Stimulated activated CD8-positive, alpha-beta memory T cell treated with anti-CD3 and anti-CD28 coated beads, Interleukin-4, amount 100 ng/mL, for 1 hour (primary cell): Measurements from ENCODE around the gene NELFB.

Experiments used
- DNase-seq, 2 donors: peaks; one replicate each; pipeline ENCODE4 v3.0.0-alpha.2; 2020; ENCODE audit warnings: low read depth in 2 of 2, low spot score in 1 of 2

The NELFB gene

DNA sequence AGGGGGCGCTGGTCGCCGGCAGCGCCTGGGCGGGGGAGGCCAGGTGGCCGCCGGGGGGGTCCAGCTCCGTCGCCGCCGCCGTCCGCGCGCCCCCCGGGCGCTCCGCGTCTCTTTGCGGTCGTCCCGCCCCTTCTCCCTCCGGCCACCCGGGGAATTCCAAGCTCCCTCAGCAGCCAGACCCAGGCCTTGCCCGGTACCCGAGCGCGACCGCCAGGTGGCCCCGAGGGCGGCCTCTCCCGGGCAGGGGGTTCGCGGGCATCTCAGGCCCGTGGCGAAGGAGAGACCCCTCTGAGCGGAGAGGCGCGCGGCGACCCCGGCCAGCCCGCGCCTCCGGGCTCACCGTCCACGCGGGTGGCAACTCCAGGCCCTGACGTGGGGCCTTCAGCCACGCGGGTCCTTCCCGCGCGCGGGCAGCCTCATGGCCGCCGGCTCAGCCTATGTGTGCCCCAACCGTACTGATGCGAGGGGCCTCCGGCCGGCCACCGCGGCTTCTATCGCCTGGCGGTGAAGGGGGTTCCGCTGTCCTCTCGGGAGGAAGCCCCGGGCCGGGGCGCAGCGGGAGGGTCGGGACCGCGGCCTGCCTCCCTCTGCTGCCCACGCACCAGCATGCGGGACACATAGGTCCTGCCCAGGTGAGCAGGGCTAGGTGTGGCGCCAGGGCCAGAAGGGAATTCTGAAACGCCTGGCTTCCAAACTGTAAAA is 47.5 kb downstream of the NELFB start:
- no peak for DNase-seq

GRCh38 chr9:137303151-137303892 is 48.2 kb downstream of the NELFB start:
- DNase-seq, result no peak

- no peak for DNase-seq
These were observed 48.8 kb downstream of the NELFB start for GRCh38 chr9:137303893-137304382.

DNA sequence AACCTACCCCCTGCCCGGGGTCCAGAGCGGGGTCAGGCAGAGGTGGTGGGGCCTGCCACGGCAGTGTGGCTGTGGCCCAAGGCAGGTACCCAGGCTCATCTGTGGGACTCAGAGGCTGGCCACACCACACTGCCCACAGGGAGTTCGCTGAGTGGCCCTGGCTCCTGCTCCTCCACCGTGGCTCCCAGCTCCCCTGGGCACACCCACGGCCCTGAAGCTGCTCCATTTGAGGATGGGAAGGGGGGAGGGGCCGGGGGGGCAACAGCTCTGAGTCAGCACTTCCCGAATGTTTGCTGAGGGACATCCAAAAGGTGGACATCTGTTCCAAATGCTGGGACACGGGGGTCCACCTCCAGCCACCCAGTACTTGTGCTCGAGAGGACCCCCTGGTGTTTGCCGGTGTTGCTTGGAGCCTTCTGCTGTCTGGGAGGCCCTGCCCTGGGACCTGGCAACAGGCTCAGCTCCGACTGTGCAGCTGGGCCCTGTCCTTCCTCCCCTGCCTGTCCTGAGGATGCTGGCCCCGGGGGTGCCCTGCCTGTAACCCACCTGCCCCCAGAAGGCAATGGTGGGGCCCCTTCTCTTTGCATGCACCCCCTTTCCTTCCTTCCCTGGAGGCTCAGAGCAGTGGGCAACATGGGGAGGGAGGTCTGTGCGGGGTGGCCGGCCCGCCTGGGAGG is 49.4 kb downstream of the NELFB start:
- no peak for DNase-seq

DNA sequence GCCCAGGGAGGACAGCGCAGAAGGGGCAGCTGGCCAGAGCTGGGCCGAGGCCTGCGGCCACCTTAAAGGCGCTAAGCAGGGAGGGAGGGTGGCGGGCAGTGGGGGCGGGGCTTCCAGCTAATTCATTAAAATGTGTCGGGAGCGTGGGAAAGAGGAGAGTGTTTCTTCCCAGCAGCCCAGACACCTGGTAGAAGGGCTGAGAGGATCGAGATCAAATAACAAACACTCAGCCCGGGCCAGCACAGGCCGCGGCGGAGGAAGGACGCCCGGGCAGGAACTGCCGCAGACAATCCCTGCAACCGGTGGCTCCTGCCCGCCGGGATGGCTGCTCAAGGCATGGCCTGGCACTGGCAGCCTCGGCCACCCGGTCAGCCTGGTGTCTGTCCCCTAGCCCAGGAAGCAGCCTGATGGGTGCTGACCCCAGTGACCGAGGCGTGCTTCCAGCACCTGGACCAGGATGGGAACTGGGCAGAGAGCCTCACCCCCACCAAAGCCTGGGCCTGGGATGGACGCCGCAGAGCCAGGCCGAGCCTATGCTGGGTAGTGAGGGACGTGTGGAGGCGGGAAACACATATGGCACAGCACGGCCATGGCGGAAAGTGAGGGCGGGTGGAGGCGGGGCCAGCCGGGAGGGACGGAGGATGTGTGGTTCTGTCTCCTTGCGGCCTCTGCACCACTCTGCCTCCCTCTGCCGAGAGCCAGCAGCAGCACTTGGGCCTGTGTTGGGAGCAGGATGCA is 50.1 kb downstream of the NELFB start:
- DNase-seq, result no peak

DNA sequence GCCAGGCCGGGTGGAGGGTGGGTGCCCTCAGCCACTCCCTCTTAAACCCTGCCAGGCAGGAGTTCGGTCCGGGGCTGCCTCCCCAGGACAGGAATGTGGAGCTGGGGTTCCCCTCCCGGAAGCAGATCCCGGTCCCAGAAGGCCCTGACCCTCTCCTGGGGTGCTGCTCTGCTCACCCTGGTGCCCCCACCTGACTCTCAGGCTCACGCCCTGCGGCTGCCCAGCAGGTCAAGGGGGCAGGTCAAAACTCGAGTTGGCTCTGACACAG is 50.6 kb downstream of the NELFB start:
- no peak for DNase-seq

DNA sequence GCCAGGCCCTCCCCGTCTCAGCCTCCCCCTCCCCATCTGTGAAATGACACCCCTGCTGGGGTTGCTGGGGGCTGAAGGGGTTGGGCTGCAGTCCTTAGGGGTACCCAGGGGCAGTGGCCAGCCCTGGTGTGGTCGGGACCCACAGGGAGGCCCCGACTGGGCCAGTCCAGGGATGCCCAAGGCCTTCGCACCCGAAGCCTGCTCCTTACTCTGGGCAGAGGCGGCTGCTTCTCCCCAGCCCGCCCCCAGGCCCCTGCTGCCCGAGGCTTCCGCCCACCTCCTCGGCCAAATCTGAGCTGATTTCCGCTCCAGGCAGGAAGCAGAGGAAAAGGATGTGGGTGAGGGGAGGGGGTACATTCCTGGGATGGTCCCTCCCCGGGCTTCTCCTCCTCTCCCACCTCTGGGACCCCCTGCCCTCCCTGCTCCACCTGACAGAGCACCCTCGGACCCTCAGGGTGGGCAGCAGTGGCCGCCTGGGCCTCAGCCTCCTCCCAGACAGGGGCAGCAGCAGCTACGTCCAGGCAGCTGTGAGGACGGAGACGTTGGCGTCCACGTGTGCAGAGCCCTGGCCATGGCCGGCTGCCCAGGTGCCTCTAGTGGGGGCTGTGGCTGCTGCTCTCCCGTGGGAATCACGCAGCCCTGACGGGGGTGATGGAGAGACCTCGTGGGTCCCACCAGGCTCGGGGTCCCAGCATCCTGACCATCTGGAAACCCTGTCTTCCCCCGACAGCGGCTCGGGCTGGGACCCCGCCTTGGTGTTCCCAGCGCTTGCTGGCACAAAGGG is 51.1 kb downstream of the NELFB start:
- DNase-seq, result no peak

DNA sequence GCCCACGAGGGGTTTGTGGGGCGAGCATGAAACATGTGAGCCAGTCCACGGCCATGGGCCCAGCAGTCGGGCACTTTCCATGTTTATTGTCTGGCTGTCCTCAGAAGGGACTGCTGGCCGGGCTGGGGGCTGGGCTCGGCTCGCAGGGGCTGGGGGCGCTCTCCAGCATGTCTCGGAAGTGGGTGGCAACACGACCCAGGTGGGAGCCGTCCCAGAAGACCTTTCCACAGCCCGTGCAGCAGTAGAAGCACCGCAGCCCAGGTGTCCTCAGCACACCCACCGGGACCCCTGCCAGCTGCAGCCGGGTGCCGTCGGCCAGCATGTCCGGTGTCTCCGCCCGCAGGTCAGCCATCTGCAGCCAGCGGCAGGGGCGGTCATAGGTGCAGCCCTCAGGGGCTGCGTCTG is 51.7 kb downstream of the NELFB start:
- no peak for DNase-seq

- no peak for DNase-seq
These were observed 52.3 kb downstream of the NELFB start for GRCh38 chr9:137307255-137308056.

- no peak for DNase-seq
These were observed 53.0 kb downstream of the NELFB start for GRCh38 chr9:137308057-137308619.

DNA sequence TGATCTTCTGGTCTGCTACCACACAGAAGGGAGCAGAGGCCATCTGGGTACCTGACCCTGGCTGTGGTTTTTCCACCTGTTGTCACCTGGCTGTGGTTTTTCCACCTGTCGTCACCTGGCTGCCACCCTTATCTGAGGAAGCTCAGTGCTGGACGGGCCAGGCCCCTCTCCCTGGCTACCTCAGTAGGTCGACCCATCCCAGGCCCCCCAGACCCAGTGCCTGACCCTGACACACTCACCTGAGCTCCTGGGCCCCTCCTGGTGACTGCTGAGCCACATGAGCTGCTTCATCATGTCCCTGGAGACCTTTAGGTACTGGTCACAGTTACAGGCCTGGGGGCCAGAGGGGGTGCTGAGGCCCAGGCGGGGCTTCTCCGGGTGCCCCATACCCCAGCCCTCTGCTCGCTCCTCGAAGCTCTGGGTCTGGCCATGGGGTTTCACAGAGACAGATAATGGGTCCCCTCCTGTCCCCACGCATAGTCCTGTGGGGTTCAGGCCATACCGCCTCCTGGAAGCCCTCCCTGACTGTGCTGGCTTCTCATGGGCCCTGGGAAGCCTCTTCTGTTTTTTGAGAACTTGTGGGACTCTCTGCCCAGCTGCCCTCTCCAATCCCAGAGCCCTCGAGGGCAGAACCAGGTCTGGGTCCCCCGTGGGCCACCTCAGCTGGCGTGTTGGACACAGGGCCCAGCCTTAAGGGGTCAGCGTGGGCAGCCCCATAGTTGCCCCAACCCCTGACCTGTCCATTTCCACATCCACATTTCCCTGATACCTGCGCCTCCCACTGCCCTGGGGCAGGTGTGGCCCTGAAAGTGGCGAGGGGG is 54.5 kb downstream of the NELFB start:
- DNase-seq, result no peak

DNA sequence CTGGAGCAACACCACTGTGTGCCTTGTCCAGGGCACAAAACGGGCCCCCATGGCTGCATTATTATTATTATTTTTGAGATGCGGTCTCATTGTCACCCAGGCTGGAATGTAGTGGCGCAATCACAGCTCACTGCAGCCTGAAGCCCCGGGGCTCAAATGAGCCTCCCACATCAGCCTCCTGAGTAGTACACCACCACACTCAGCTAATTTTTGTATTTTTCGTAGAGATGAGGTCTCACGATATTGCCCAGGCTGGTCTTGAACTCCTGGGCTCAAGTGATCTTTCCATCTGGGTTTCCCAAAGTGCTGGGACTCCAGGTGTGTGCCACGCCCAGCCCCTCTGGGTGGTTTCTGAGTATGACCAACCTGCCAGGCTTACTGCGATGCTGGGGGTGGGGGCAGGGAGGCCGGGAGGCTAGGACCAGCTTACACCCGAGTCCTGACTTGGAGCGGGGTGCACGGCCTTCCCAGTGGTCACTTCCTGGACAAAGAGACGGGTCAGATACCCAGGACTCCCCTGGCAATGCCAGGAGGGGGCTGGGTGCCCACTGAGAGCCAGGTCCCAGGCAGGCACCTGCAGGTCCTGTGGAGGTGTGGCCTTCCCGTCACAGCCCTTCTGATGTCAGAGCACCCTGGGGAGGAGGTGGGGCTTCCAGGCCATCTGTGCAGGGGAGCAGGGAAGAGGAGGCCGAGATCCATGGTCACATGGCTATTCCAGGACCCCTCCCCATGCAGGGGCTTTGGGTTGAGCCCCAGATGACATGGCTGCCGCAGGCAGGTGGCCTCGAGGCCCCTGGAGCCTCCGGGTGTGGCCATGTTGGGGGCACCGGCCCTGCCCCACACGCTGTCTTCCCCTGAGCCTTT is 55.3 kb downstream of the NELFB start:
- DNase-seq, result no peak

DNA sequence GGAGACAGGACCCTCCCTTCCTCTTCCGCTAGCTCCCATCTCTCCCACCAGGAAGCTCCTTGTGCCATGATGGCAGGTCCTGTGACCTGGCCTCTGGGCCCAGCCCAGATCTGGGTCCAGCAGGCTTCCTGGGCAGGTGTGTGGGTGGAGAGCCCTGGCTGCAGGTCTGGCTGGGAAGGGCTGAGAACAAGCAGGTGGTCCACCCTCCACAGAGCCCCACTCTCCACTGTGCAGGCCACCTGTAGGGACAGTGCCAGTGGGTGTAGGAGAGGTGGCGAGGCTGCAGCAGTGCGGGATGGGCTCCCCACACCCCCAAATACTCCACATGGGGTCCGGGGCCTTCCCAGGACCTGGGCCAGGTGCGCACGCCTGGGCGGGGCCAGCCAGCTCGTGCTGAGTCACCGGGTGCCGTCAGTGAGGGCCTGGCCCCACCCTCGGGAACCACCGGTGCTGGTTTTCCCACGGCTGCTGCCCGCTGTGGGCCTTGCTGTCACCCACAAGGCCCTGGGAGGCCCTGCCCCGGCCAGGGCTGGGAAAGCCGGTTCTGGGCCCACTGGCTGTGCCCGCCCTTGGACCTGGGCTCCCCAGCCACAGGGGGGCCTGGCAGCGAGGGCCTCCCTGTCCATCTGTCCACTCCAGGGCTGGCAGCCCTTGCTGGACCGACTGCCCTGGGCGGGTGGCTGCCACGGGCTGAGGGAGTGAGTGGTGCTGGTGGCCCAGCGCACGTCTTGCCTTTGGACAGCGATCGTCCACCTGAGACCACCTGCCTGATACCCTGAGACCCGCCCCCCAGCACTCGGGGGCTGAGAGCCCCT is 56.3 kb downstream of the NELFB start:
- no peak for DNase-seq

DNA sequence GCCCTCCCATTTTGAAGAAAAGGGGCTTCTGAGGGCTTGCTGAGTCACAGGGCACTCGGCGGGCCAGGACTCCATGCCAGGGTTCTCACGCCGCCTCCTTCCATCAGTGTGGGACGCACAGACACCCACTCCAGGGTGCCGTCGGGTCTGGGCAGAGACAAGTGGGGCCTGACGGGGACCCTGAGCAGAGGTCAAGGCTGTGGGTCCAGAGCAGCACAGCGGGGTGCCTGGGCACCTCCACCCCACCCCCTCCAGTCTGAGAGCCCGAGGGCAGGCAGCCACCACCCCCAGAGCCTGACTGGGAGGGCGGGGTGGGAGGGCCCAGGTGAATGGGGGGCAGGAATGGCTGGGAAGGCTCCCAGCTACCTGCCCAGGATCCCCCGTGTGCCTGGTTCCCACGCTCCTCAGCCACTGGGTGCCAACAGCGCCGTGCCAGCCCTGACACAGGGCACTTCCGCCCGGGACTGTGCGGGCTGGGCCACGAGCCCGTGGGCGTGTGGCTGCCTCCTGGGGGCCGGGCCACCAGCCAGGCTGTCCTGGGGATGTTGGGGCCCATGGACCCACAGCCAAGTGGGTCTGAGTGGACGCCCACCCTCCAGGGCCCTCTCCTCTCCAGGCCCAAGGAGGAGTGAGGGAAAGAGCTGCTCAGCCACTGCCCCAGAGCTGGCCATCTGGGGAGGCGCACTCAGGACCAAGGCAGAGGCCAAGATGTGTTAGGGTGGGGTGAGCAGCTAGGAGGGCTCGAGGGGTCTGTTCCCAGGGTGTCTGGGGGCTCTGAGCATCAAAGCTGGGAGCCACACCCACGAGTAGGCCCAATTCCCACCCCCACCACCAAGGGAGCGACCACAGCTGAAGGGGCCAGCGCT is 57.1 kb downstream of the NELFB start:
- DNase-seq, result no peak

- no peak for DNase-seq
These were observed 57.8 kb downstream of the NELFB start for GRCh38 chr9:137312852-137313325.

- DNase-seq, result no peak
These were observed 58.3 kb downstream of the NELFB start for GRCh38 chr9:137313326-137313936.
